HepG2 (cell line): ENCODE measurements around the gene IP6K1. TPM values are rescaled to one million over a fixed set of nuclear protein-coding genes. Genes with fewer than 3 reads are reported as not detected.

Experiments used
- ATAD3A ChIP-seq: sonication (generic); formaldehyde crosslinking; IDR thresholded peaks from 2 replicates; pipeline ENCODE4 v1.4.0; 2020; ENCODE audit warnings: missing genetic modification reagents
- CBFB ChIP-seq: sonication (generic); formaldehyde crosslinking; IDR thresholded peaks from 2 replicates; pipeline ENCODE4 v1.4.0; 2020; ENCODE audit warnings: missing genetic modification reagents
- CCDC6 ChIP-seq: sonication (generic); formaldehyde crosslinking; IDR thresholded peaks from 2 replicates; pipeline ENCODE4 v1.8.1; 2022; ENCODE audit warnings: mild to moderate bottlenecking, missing genetic modification reagents, moderate library complexity
- HNF4A ChIP-seq: sonication (generic); formaldehyde crosslinking; IDR thresholded peaks from 2 replicates; pipeline ENCODE4 v1.4.0; 2020; ENCODE audit warnings: missing genetic modification reagents
- IKZF1 ChIP-seq: fragments of 450-650 bp; IDR thresholded peaks from 2 replicates; pipeline ENCODE4 v1.7.1; 2016
- MAX ChIP-seq: IDR thresholded peaks from 2 replicates; pipeline ENCODE4 v1.6.1; 2012; ENCODE audit warnings: inconsistent platforms
- RBM22 ChIP-seq: fragments of 200-400 bp; formaldehyde crosslinking; optimal IDR thresholded peaks from 2 replicates; pipeline ENCODE3; 2017; ENCODE audit warnings: mild to moderate bottlenecking, low read length, moderate library complexity
- RBM39 ChIP-seq: fragments of 200-400 bp; formaldehyde crosslinking; IDR thresholded peaks from one replicate; pipeline ENCODE4 v1.6.1; 2018; ENCODE audit warnings: antibody characterized with exemption, mild to moderate bottlenecking, low read depth, low read length; ENCODE audit not compliant: poor library complexity, severe bottlenecking
- TARDBP ChIP-seq: sonication (generic); formaldehyde crosslinking; IDR thresholded peaks from 2 replicates; pipeline ENCODE4 v1.8.0; 2022; ENCODE audit warnings: mild to moderate bottlenecking, missing genetic modification reagents
- TBP ChIP-seq: sonication (generic); formaldehyde crosslinking; IDR thresholded peaks from 2 replicates; pipeline ENCODE4 v1.5.0; 2020; ENCODE audit warnings: missing genetic modification reagents
- ZNF251 ChIP-seq: sonication (generic); formaldehyde crosslinking; IDR thresholded peaks from 2 replicates; pipeline ENCODE4 v1.9.0; 2021; ENCODE audit warnings: mild to moderate bottlenecking, missing genetic modification reagents
- ZNF331 ChIP-seq: sonication (generic); formaldehyde crosslinking; IDR thresholded peaks from 2 replicates; pipeline ENCODE4 v1.4.0; 2020; ENCODE audit warnings: missing genetic modification reagents
- ZNF83 ChIP-seq: sonication (generic); formaldehyde crosslinking; IDR thresholded peaks from 2 replicates; pipeline ENCODE4 v1.4.0; 2020; ENCODE audit warnings: missing genetic modification reagents, mild to moderate bottlenecking, borderline replicate concordance
- ZNF841 ChIP-seq: sonication (generic); formaldehyde crosslinking; IDR thresholded peaks from 2 replicates; pipeline ENCODE4 v1.8.1; 2023; ENCODE audit warnings: missing genetic modification reagents, borderline replicate concordance
- ZNF891 ChIP-seq: sonication (generic); formaldehyde crosslinking; IDR thresholded peaks from 2 replicates; pipeline ENCODE4 v1.5.0; 2020; ENCODE audit warnings: mild to moderate bottlenecking, missing genetic modification reagents
- ZSCAN21 ChIP-seq: sonication (generic); formaldehyde crosslinking; IDR thresholded peaks from 2 replicates; pipeline ENCODE4 v1.8.0; 2022; ENCODE audit warnings: mild to moderate bottlenecking, missing genetic modification reagents, moderate library complexity, borderline replicate concordance
- polyA plus RNA-seq, 8 experiments: library from polyadenylated mRNA; depleted of rRNA in 3 of 8; stranded (reverse) in 7 of 8; unstranded in 1 of 8; fragments of >200 nt; fragmentation: Illumina TruSeq in 4 of 8; extraction: Trizol in 4 of 8; gene quantifications; 2 replicates each; pipeline versions ENCODE4 v1.2.1 to v1.2.3, GENCODE V29; 2011 to 2016; ENCODE audit warnings: low read depth in 4 of 8, missing spikeins in 1 of 8, mixed read lengths in 1 of 8; ENCODE audit not compliant: insufficient read depth in 1 of 8
- total RNA-seq, 5 experiments: library from RNA; depleted of rRNA; stranded (reverse); fragments of >200 nt; fragmentation: Illumina TruSeq; extraction: Trizol; gene quantifications; 2 replicates each; pipeline ENCODE4 v1.2.3, GENCODE V29; 2016; ENCODE audit warnings: low read depth in 1 of 5
- TF ChIP-seq, protein P1 (sequence below), 2 experiments: fragments of 450-650 bp in 1 of 2; sonication (generic) in 1 of 2; formaldehyde crosslinking; IDR thresholded peaks; 2 replicates each; pipeline versions ENCODE4 v1.5.0 to v1.8.0; 2020 to 2022; ENCODE audit warnings: mild to moderate bottlenecking in 1 of 2, missing genetic modification reagents in 1 of 2
- TF ChIP-seq, protein P2 (sequence below): sonication (generic); formaldehyde crosslinking; IDR thresholded peaks from 2 replicates; pipeline ENCODE4 v1.4.0; 2020; ENCODE audit warnings: missing genetic modification reagents
- TF ChIP-seq, protein P3 (sequence below): sonication (generic); formaldehyde crosslinking; conservative IDR thresholded peaks from 2 replicates; pipeline ENCODE4 v1.4.0; 2020; ENCODE audit warnings: missing genetic modification reagents
- TF ChIP-seq, protein P4 (sequence below): sonication (generic); formaldehyde crosslinking; IDR thresholded peaks from 2 replicates; pipeline ENCODE4 v1.4.0; 2020; ENCODE audit warnings: missing genetic modification reagents, borderline replicate concordance
- TF ChIP-seq, protein P5 (sequence below): sonication (generic); formaldehyde crosslinking; conservative IDR thresholded peaks from 2 replicates; pipeline ENCODE4 v1.4.0; 2020; ENCODE audit warnings: missing genetic modification reagents

The IP6K1 gene
- total and polyA plus RNA-seq, 2 of the 13 experiments (the other 11 are each of a cell fraction or from before 2014, with no cell fraction given) = 17.7 to 29.7 TPM

DNA sequence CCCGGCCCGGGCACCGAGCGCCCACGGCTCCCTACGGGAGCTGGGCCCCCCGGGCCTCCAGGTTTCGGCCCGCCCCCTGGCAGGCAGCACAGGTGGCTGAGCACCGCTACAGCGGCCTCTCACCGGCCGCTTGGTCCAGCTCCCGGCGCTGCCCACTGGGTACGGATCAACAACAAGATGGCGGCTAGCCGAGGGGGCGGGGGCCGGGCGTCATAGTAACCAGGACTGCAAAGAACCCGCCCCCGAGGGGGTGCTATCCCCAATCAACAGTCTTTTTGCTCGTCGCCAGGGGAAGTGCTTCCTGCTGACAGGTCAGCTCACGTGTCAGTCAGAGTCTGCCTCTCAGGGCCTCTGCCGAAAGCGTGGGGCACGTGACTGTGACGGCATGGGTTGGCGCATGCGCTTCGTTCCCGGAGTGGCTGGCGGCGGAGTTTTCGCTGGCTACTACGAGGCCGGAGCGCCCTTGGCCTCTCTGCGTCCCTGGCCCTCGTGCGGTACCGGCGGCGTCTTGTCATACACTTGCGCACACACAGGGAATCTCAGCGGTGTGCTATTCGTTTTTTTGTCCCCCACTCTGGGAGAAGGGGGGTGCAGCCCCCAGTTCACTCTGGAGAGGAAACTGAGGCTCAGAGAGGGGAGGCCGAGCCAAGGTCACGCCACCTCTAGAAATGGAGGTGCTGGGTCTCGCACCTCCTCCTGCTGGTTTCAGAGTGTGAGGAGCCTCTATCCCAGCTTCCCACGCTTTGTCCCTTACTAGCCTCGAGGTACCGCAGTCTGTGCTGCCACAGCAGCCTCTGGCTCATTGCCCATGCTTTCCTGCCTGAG is at the start of gene IP6K1 (continued):
- TF ChIP-seq, protein P1, sequence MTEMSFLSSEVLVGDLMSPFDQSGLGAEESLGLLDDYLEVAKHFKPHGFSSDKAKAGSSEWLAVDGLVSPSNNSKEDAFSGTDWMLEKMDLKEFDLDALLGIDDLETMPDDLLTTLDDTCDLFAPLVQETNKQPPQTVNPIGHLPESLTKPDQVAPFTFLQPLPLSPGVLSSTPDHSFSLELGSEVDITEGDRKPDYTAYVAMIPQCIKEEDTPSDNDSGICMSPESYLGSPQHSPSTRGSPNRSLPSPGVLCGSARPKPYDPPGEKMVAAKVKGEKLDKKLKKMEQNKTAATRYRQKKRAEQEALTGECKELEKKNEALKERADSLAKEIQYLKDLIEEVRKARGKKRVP (CRISPR knock-in tag; IDR thresholded peaks at IDR 0.05) = no peak; a peak in 1 of 4 replicates
- TF ChIP-seq TBP (CRISPR knock-in tag) (no peak), ZNF331 (peak; percentile 16; the same call in 1 of the 2 replicates), ZNF83 (no peak), ZNF891 (CRISPR knock-in tag) (peak; percentile 64; the same call in 1 of the 2 replicates), ZSCAN21 (CRISPR knock-in tag) (peak; percentile 90; the same call in 1 of the 2 replicates), TARDBP (CRISPR knock-in tag) (peak; percentile 59; the same call in 1 of the 2 replicates), RBM39 (peak; percentile 75), ZNF251 (no peak), HNF4A (CRISPR knock-in tag) (no peak), IKZF1 (no peak), ZNF841 (no peak), ATAD3A (CRISPR knock-in tag) (no peak), CCDC6 (CRISPR knock-in tag) (no peak), MAX (peak; percentile 97), CBFB (no peak), RBM22 (peak; percentile 26)
- TF ChIP-seq, protein P2, sequence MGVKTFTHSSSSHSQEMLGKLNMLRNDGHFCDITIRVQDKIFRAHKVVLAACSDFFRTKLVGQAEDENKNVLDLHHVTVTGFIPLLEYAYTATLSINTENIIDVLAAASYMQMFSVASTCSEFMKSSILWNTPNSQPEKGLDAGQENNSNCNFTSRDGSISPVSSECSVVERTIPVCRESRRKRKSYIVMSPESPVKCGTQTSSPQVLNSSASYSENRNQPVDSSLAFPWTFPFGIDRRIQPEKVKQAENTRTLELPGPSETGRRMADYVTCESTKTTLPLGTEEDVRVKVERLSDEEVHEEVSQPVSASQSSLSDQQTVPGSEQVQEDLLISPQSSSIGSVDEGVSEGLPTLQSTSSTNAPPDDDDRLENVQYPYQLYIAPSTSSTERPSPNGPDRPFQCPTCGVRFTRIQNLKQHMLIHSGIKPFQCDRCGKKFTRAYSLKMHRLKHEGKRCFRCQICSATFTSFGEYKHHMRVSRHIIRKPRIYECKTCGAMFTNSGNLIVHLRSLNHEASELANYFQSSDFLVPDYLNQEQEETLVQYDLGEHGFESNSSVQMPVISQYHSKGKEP (CRISPR knock-in tag) = no peak
- TF ChIP-seq, protein P3, sequence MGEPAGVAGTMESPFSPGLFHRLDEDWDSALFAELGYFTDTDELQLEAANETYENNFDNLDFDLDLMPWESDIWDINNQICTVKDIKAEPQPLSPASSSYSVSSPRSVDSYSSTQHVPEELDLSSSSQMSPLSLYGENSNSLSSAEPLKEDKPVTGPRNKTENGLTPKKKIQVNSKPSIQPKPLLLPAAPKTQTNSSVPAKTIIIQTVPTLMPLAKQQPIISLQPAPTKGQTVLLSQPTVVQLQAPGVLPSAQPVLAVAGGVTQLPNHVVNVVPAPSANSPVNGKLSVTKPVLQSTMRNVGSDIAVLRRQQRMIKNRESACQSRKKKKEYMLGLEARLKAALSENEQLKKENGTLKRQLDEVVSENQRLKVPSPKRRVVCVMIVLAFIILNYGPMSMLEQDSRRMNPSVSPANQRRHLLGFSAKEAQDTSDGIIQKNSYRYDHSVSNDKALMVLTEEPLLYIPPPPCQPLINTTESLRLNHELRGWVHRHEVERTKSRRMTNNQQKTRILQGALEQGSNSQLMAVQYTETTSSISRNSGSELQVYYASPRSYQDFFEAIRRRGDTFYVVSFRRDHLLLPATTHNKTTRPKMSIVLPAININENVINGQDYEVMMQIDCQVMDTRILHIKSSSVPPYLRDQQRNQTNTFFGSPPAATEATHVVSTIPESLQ (CRISPR knock-in tag) = no peak
- TF ChIP-seq, protein P4, sequence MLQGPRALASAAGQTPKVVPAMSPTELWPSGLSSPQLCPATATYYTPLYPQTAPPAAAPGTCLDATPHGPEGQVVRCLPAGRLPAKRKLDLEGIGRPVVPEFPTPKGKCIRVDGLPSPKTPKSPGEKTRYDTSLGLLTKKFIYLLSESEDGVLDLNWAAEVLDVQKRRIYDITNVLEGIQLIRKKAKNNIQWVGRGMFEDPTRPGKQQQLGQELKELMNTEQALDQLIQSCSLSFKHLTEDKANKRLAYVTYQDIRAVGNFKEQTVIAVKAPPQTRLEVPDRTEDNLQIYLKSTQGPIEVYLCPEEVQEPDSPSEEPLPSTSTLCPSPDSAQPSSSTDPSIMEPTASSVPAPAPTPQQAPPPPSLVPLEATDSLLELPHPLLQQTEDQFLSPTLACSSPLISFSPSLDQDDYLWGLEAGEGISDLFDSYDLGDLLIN = no peak
- TF ChIP-seq, protein P5, sequence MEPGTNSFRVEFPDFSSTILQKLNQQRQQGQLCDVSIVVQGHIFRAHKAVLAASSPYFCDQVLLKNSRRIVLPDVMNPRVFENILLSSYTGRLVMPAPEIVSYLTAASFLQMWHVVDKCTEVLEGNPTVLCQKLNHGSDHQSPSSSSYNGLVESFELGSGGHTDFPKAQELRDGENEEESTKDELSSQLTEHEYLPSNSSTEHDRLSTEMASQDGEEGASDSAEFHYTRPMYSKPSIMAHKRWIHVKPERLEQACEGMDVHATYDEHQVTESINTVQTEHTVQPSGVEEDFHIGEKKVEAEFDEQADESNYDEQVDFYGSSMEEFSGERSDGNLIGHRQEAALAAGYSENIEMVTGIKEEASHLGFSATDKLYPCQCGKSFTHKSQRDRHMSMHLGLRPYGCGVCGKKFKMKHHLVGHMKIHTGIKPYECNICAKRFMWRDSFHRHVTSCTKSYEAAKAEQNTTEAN (CRISPR knock-in tag) = 0 out of 2 replicates have a peak, but pooled peaks have one; percentile 43
